Measurements from ENCODE around the gene AP5Z1.

GRCh38 chr7:4744391-4745264 lies 30.8 kb upstream of the AP5Z1 start:
- TF ChIP-seq CTCF (conservative IDR thresholded peaks at IDR 0.05): no peak
- TF ChIP-seq ZFX (IDR thresholded peaks at IDR 0.05): no peak

Data from C4-2B (cell line).